ENCODE results near the gene PSMG1.
A peak's percentile ranks its signal among the peaks of the same experiment; 100 is the strongest.

PSMG1 gene

GRCh38 chr21:39183272-39184049, at the start of gene PSMG1:
Gene PSMG1, minus strand, starts transcription at chr21:39183451. Its CDS starts 66 bp downstream, at chr21:39183385.
- H3K4me2 ChIP-seq (ENCODE audit: low read depth, low read length) = peak within 1 kb of the TSS; percentile 86
- no peaks in the 10 kb centered on the region for H3K9me3 ChIP-seq (replicated peaks; ENCODE audit: insufficient read depth, low read length)
- TF ChIP-seq CTCF (IDR thresholded peaks at IDR 0.05; ENCODE audit: low read length) = no peak
- TF ChIP-seq EZH2phosphoT487 (IDR thresholded peaks at IDR 0.05; ENCODE audit: low read length) = no peak
- no peak for TF ChIP-seq EZH2 (optimal IDR thresholded peaks at IDR 0.05; ENCODE audit: low read depth, low read length)
- H3F3A ChIP-seq (ENCODE audit: insufficient read depth, low read length) = peaks cover 33% of the 10 kb centered on the region
- peak; percentile 100 for DNase-seq
- peak within 1 kb of the TSS; percentile 78 for H3K27ac ChIP-seq (ENCODE audit: low read length)
- H3K9ac ChIP-seq (ENCODE audit: low read length) = peak within 1 kb of the TSS; percentile 88
- H3K36me3 ChIP-seq (replicated peaks; ENCODE audit: insufficient read depth, low read length) = peaks cover 12% of the 10 kb centered on the region; the same call in 1 of the 2 replicates
- peak within 1 kb of the TSS; percentile 93 for H3K4me3 ChIP-seq (ENCODE audit: low read length)
- peaks cover 43% of the 10 kb centered on the region for H3K79me2 ChIP-seq (ENCODE audit: low read length)
- H4K20me1 ChIP-seq (ENCODE audit: insufficient read depth, low read length) = no peaks in the 10 kb centered on the region
- H3K4me1 ChIP-seq (ENCODE audit: low read length) = peaks cover 30% of the 10 kb centered on the region
- no peaks in the 10 kb centered on the region for H3K9me2 ChIP-seq (replicated peaks; ENCODE audit: insufficient read depth, low read length)
- peak within 1 kb of the TSS; percentile 92 for H2AFZ ChIP-seq (ENCODE audit: low read length)
- H3K27me3 ChIP-seq (replicated peaks; ENCODE audit: insufficient read depth, low read length) = no peaks in the 10 kb centered on the region

GRCh38 chr21:39232861-39233291, 49.6 kb upstream of the PSMG1 start:
- DNase-seq = no peak
- Histone ChIP-seq H4K20me1 (ENCODE audit: insufficient read depth, low read length) (no peaks in the 10 kb centered on the region), H3K4me1 (ENCODE audit: low read length) (no peaks in the 10 kb centered on the region), H2AFZ (ENCODE audit: low read length) (no peak overlapping the region), H3K9me2 (replicated peaks; ENCODE audit: insufficient read depth, low read length) (no peaks in the 10 kb centered on the region), H3K27ac (ENCODE audit: low read length) (no peak overlapping the region), H3K9ac (ENCODE audit: low read length) (no peak overlapping the region), H3K27me3 (replicated peaks; ENCODE audit: insufficient read depth, low read length) (no peaks in the 10 kb centered on the region), H3K4me2 (ENCODE audit: low read depth, low read length) (no peak overlapping the region), H3K9me3 (replicated peaks; ENCODE audit: insufficient read depth, low read length) (no peaks in the 10 kb centered on the region), H3F3A (ENCODE audit: insufficient read depth, low read length) (no peaks in the 10 kb centered on the region), H3K4me3 (ENCODE audit: low read length) (no peak overlapping the region), H3K36me3 (replicated peaks; ENCODE audit: insufficient read depth, low read length) (peaks cover 6% of the 10 kb centered on the region), H3K79me2 (ENCODE audit: low read length) (no peaks in the 10 kb centered on the region)
- TF ChIP-seq EZH2phosphoT487 (IDR thresholded peaks at IDR 0.05; ENCODE audit: low read length) (no peak), EZH2 (optimal IDR thresholded peaks at IDR 0.05; ENCODE audit: low read depth, low read length) (no peak)

DNA sequence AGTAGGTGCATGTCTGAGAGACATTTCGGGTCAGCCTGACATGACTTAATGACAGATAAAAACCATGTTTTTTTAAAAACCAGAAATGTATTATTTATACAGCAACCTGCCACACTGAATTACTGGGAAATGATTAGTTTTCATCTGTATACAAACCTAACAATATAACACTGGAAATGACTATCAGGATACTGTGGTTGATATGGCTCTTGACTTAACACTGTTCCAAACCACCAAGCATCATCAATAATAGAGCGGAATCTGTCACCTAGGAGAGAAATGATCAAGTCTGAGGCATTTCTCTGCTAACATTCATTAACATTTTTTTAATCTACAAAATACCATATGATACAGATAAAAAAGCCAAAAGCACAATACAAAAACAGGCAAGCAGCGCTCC, 41.7 kb upstream of the PSMG1 start:
- Histone ChIP-seq H3K4me1 (ENCODE audit: low read length) (no peaks in the 10 kb centered on the region), H3K36me3 (replicated peaks; ENCODE audit: insufficient read depth, low read length) (peaks cover 3% of the 10 kb centered on the region), H3K9ac (ENCODE audit: low read length) (no peak overlapping the region), H4K20me1 (ENCODE audit: insufficient read depth, low read length) (no peaks in the 10 kb centered on the region), H3F3A (ENCODE audit: insufficient read depth, low read length) (no peaks in the 10 kb centered on the region), H2AFZ (ENCODE audit: low read length) (no peak overlapping the region), H3K27ac (ENCODE audit: low read length) (no peak overlapping the region), H3K79me2 (ENCODE audit: low read length) (no peaks in the 10 kb centered on the region), H3K4me3 (ENCODE audit: low read length) (no peak overlapping the region), H3K27me3 (replicated peaks; ENCODE audit: insufficient read depth, low read length) (no peaks in the 10 kb centered on the region), H3K9me2 (replicated peaks; ENCODE audit: insufficient read depth, low read length) (no peaks in the 10 kb centered on the region), H3K4me2 (ENCODE audit: low read depth, low read length) (no peak overlapping the region), H3K9me3 (replicated peaks; ENCODE audit: insufficient read depth, low read length) (no peaks in the 10 kb centered on the region)
- DNase-seq = no peak
- TF ChIP-seq CTCF (IDR thresholded peaks at IDR 0.05; ENCODE audit: low read length) (no peak), EZH2phosphoT487 (IDR thresholded peaks at IDR 0.05; ENCODE audit: low read length) (no peak), EZH2 (optimal IDR thresholded peaks at IDR 0.05; ENCODE audit: low read depth, low read length) (no peak)

DNA sequence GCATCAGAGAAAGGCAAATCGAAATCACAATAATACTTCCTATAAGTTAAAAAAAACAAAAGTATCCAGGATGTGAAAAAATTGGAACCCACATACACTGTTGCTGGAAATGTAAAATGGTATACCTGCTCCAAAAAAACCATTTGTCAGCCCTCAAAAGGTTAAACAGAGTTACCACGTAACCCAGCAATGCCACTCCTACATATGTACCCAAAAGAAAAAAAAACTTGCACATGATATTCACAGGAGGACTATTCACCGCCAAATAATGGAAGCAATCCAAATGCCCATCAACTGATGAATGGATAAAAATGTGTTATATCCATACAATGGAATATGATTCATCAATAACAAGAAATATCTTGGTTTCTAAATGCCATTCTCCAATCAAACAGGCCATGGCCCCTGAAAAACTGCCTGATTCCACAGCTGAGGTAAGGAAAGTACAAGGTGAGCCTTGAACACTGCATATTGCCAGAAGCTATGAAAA, 38.8 kb upstream of the PSMG1 start:
- Histone ChIP-seq H3K9me2 (replicated peaks; ENCODE audit: insufficient read depth, low read length) (no peaks in the 10 kb centered on the region), H2AFZ (ENCODE audit: low read length) (no peak overlapping the region), H4K20me1 (ENCODE audit: insufficient read depth, low read length) (no peaks in the 10 kb centered on the region), H3K27ac (ENCODE audit: low read length) (no peak overlapping the region), H3K27me3 (replicated peaks; ENCODE audit: insufficient read depth, low read length) (no peaks in the 10 kb centered on the region), H3K4me2 (ENCODE audit: low read depth, low read length) (no peak overlapping the region), H3K4me1 (ENCODE audit: low read length) (no peaks in the 10 kb centered on the region), H3F3A (ENCODE audit: insufficient read depth, low read length) (no peaks in the 10 kb centered on the region), H3K9me3 (replicated peaks; ENCODE audit: insufficient read depth, low read length) (no peaks in the 10 kb centered on the region), H3K36me3 (replicated peaks; ENCODE audit: insufficient read depth, low read length) (peaks cover 3% of the 10 kb centered on the region; the same call in 1 of the 2 replicates), H3K9ac (ENCODE audit: low read length) (no peak overlapping the region), H3K79me2 (ENCODE audit: low read length) (no peaks in the 10 kb centered on the region), H3K4me3 (ENCODE audit: low read length) (no peak overlapping the region)
- DNase-seq = no peak
- TF ChIP-seq EZH2phosphoT487 (IDR thresholded peaks at IDR 0.05; ENCODE audit: low read length) (no peak), EZH2 (optimal IDR thresholded peaks at IDR 0.05; ENCODE audit: low read depth, low read length) (no peak), CTCF (IDR thresholded peaks at IDR 0.05; ENCODE audit: low read length) (no peak)
